Heart right ventricle (tissue), 16 donors: ENCODE results near the gene PPP6R1. TPM values are rescaled to one million over a fixed set of nuclear protein-coding genes. Genes with fewer than 3 reads are reported as not detected.

Experiments
- ATAC-seq, 8 donors: fragments of 200-7000 bp; cut with Tn5 transposase; one replicate each; pipeline ENCODE4 v1.9.1; 2020; ENCODE audit warnings: mild to moderate bottlenecking in 8 of 8, moderate library complexity in 8 of 8, moderate number of reproducible peaks in 1 of 8
- DNase-seq, 2 donors: peaks; one replicate each; pipeline ENCODE4 v3.0.0-alpha.2; 2020
- H3K27ac ChIP-seq, 10 donors: fragments of 200-600 bp; sonication (generic) in 2 of 10; one replicate each; pipeline versions ENCODE4 v1.5.0 to v1.8.0; 2020 to 2022; ENCODE audit warnings: mild to moderate bottlenecking in 3 of 10
- H3K27me3 ChIP-seq, 7 donors: fragments of 200-600 bp; one replicate each; pipeline ENCODE4 v1.8.0; 2021 to 2022; ENCODE audit warnings: mild to moderate bottlenecking in 2 of 7
- H3K36me3 ChIP-seq, 9 donors: fragments of 200-600 bp; sonication (generic) in 1 of 9; one replicate each; pipeline versions ENCODE4 v1.5.0 to v1.8.0; 2020 to 2022; ENCODE audit warnings: mild to moderate bottlenecking in 2 of 9
- H3K4me1 ChIP-seq, 9 donors: fragments of 200-600 bp; sonication (generic) in 1 of 9; one replicate each; pipeline versions ENCODE4 v1.5.0 to v1.8.0; 2020 to 2022; ENCODE audit warnings: mild to moderate bottlenecking in 4 of 9
- H3K4me3 ChIP-seq, 10 donors: fragments of 200-600 bp; sonication (generic) in 2 of 10; one replicate each; pipeline versions ENCODE4 v1.5.0 to v1.8.0; 2020 to 2022; ENCODE audit warnings: mild to moderate bottlenecking in 7 of 10, moderate library complexity in 2 of 10
- H3K9me3 ChIP-seq, 11 donors: fragments of 200-600 bp in 10 of 11; sonication (generic) in 2 of 11; one replicate each; pipeline versions ENCODE4 v1.5.0 to v1.8.0; 2013 to 2022; ENCODE audit warnings: mild to moderate bottlenecking in 2 of 11, control low read depth in 1 of 11, moderate library complexity in 1 of 11
- CTCF ChIP-seq, 9 donors: fragments of 200-600 bp; sonication (generic) in 2 of 9; IDR thresholded peaks; one replicate each; pipeline versions ENCODE4 v1.5.0 to v1.8.0; 2021 to 2022; ENCODE audit warnings: antibody characterized with exemption in 9 of 9, mild to moderate bottlenecking in 5 of 9, moderate library complexity in 1 of 9
- WGBS, 2 donors: extraction: QIAGEN DNeasy Blood & Tissue Kit; methylation state at CpG; one replicate each; pipeline ENCODE4 v1.1.7; 2013; ENCODE audit warnings: inconsistent platforms in 1 of 2; 5-methylcytosine and 5-hydroxymethylcytosine counted together
- intact Hi-C, 10 donors: fragments of 100-400 bp; cut with DNase I; formaldehyde crosslinking; loops; one replicate each; pipeline versions ENCODE4 v1.11.1 to v1.14.2; 2022
- polyA plus RNA-seq, 2 donors: library from polyadenylated mRNA; stranded (reverse); fragments of 200-250 nt; gene quantifications; one replicate each; pipeline ENCODE4 v1.2.3, GENCODE V29; 2013
- total RNA-seq, 10 donors: library from RNA; stranded (reverse); fragmentation: NEBNext Ultra II Directional in 3 of 10; extraction: Animal tissue kit (Norgen Biotek cat#: 25700) in 3 of 10; gene quantifications; one replicate each; pipeline versions ENCODE4 v1.2.1 to v1.2.4, GENCODE V29; 2021 to 2023
- donor health status: Arrhythmogenic right ventricular cardiomyopathy.
- donor health status: ischemic (EF 13 %, LVEDD 7.1; RV severe dilation, severe dysfunction).
- donor health status: healthy with polysubstance abuse.
- donor health status: DM: no; HTN: yes; CAD: no.
- donor health status: DM: no; HTN: no; CAD: no.
- donor health status: ischemic (EF 25% LVEDD 6.9; RV normal size, moderate dysfunction).
- donor health status: ischemic (EF 25% LVEDD 5.7; RV mildly dilated, moderate dysfunction).
- donor health status: healthy.
- donor health status: DM: yes; HTN: yes; CAD: no.
- donor health status: Ischemic cardiomyopathy.
- donor health status: ischemic (EF 35%, LVEDD 5.7; RV mildly dilated, moderate dysfunction).
- donor health status: nonischemic (EF 11% LVEDD 7.7; RV severe dilation, severe dysfunction).
- donor health status: DM: yes; HTN: yes; CAD: no.
- donor health status: PGD.
- donor health status: ischemic (EF 29% LVEDD 5.4; RV normal size, mild dysfunction).
- donor health status: nonischemic (EF 23%, LVEDD 6.1; RV moderate dilation, normal function).

PPP6R1 gene
- total and polyA plus RNA-seq, 12 donors, result 31.1 to 51.3 (median 38.7) TPM

GRCh38 chr19:55303477-55303876, 44.7 kb upstream of the PPP6R1 start:
- no peak overlapping the region for H3K27ac ChIP-seq

GRCh38 chr19:55302318-55302703, 43.5 kb upstream of the PPP6R1 start:
- intact Hi-C loops, result loop anchor here in 9 of 10 donors (2.0 to 10.0 kb wide), 5 partner anchors 35 to 112 kb away; partner anchors contain the start of genes TMEM238 (in 8 of the 9), KMT5C (in 3 of the 9) and RPL28 (in 2 of the 9)
- 83 to 86% methylated on average over 12 of the region's 12 CpGs for WGBS, 2 donors
- ATAC-seq (no peak), DNase-seq (no peak)
- H3K36me3 ChIP-seq, result peaks cover 0 to 46% (median 0%) of the 10 kb centered on the region in 9 donors
- H3K27ac ChIP-seq, result no peak overlapping the region
- peaks cover 0 to 9% (median 3%) of the 10 kb centered on the region in 9 donors for H3K4me1 ChIP-seq
- peak overlapping the region in 1 of 10 donors; percentile 43 for H3K4me3 ChIP-seq
- H3K9me3 ChIP-seq, result no peaks in the 10 kb centered on the region
- H3K27me3 ChIP-seq, result no peaks in the 10 kb centered on the region
- TF ChIP-seq CTCF (IDR thresholded peaks at IDR 0.05), result no peak

More at GRCh38 chr19:55303477-55303876, 44.7 kb upstream of the PPP6R1 start:
- DNase-seq (no peak), ATAC-seq (no peak)
- 91% methylated on average over 11 of the region's 11 CpGs for WGBS, 2 donors
- Histone ChIP-seq H3K27me3 (no peaks in the 10 kb centered on the region), H3K4me3 (no peak overlapping the region), H3K9me3 (no peaks in the 10 kb centered on the region), H3K36me3 (peaks cover 0 to 46% (median 0%) of the 10 kb centered on the region in 9 donors), H3K4me1 (peaks cover 0 to 9% (median 3%) of the 10 kb centered on the region in 9 donors)
- intact Hi-C loops, result loop anchor here in 9 of 10 donors (2.0 to 10.0 kb wide), 5 partner anchors 34 to 111 kb away; partner anchors contain the start of genes TMEM238 (in 8 of the 9), KMT5C (in 3 of the 9) and RPL28 (in 2 of the 9)
- no peak for TF ChIP-seq CTCF (IDR thresholded peaks at IDR 0.05)

- DNase-seq (peak; percentile 86 to 93), ATAC-seq (peak; percentile 84 to 92 (median 90))
- WGBS, 2 donors, result 15 to 18% methylated on average over 42 of the region's 42 CpGs
- peak overlapping the region in 1 of 10 donors; percentile 62 for H3K27ac ChIP-seq
- H3K27me3 ChIP-seq, result no peaks in the 10 kb centered on the region
- peaks cover 0 to 9% (median 3%) of the 10 kb centered on the region in 9 donors for H3K4me1 ChIP-seq
- TF ChIP-seq CTCF (IDR thresholded peaks at IDR 0.05), result peak; percentile 92 to 99 (median 97)
- peaks cover 0 to 45% (median 0%) of the 10 kb centered on the region in 9 donors for H3K36me3 ChIP-seq
- H3K9me3 ChIP-seq, result no peaks in the 10 kb centered on the region
- H3K4me3 ChIP-seq, result peak overlapping the region in 8 of 10 donors; percentile 7 to 51 (median 46)
- intact Hi-C loops, result loop anchor here in 9 of 10 donors (2.0 to 10.0 kb wide), 5 partner anchors 36 to 113 kb away; partner anchors contain the start of genes TMEM238 (in 8 of the 9), KMT5C (in 3 of the 9) and RPL28 (in 2 of the 9)
Observed at GRCh38 chr19:55301459-55302317, 42.9 kb upstream of the PPP6R1 start.

GRCh38 chr19:55300886-55301458, 42.2 kb upstream of the PPP6R1 start:
- Histone ChIP-seq H3K9me3 (no peaks in the 10 kb centered on the region), H3K27ac (no peak overlapping the region), H3K36me3 (peaks cover 0 to 43% (median 0%) of the 10 kb centered on the region in 9 donors), H3K4me3 (no peak overlapping the region), H3K4me1 (peaks cover 0 to 9% (median 3%) of the 10 kb centered on the region in 9 donors), H3K27me3 (no peaks in the 10 kb centered on the region)
- ATAC-seq (no peak), DNase-seq (no peak)
- intact Hi-C loops, result loop anchor here in 8 of 10 donors (5.0 to 10.0 kb wide), 4 partner anchors 36 to 114 kb away; partner anchors contain the start of genes TMEM238 (in 8 of the 8), KMT5C (in 3 of the 8) and RPL28 (in 2 of the 8)
- WGBS, 2 donors, result 79 to 81% methylated on average over 15 of the region's 15 CpGs
- TF ChIP-seq CTCF (IDR thresholded peaks at IDR 0.05), result no peak
